GM12864 (cell line): ENCODE results near the gene CT47A7.
"Not testable (repeated sequence)": the region's sequence is repeated elsewhere in the genome, so short reads cannot be mapped to it uniquely, and the experiment has no call there.

Experiments used
- DNase-seq: peaks from one replicate; pipeline ENCODE4 v3.0.0-alpha.2; 2011; ENCODE audit warnings: low read depth
- H3K4me3 ChIP-seq: 2 replicates; pipeline ENCODE4 v1.5.1; 2011; ENCODE audit warnings: mild to moderate bottlenecking, low read depth, low read length, control low read depth
- CTCF ChIP-seq: IDR thresholded peaks from 2 replicates; pipeline ENCODE4 v1.5.1; 2011; ENCODE audit warnings: low read depth, mild to moderate bottlenecking, moderate library complexity, low read length, control low read depth, inconsistent platforms; ENCODE audit errors: missing control alignments

CT47A7 gene

GRCh38 chrX:120956500-120956899 lies at the start of gene CT47A7:
TSS of gene CT47A7 (minus strand) at chrX:120956600. CDS start at chrX:120956345, 255 bp downstream.
- not testable (repeated sequence) for H3K4me3 ChIP-seq, DNase-seq

- peak; percentile 39 for TF ChIP-seq CTCF
- peak; percentile 7 for DNase-seq
- H3K4me3 ChIP-seq = no peak overlapping the region
Observed at GRCh38 chrX:121000589-121000988, 44.2 kb upstream of the CT47A7 start.

- no peak for DNase-seq
- TF ChIP-seq CTCF = no peak
- no peak overlapping the region for H3K4me3 ChIP-seq
Observed at GRCh38 chrX:120999413-120999812, 43.0 kb upstream of the CT47A7 start.

GRCh38 chrX:120985660-120986059 lies 29.3 kb upstream of the CT47A7 start, which contains the start of gene CT47A1:
TSS of gene CT47A1 (minus strand) at chrX:120985760. CDS start at chrX:120985529, 231 bp downstream.
- H3K4me3 ChIP-seq, DNase-seq: not testable (repeated sequence)
